RKO (cell line): ENCODE data around the gene ANLN.
A peak's percentile ranks its signal among the peaks of the same experiment; 100 is the strongest.
"Not testable (repeated sequence)": the region's sequence is repeated elsewhere in the genome, so short reads cannot be mapped to it uniquely, and the experiment has no call there.

Source experiments
- DNase-seq: peaks from one replicate; pipeline ENCODE4 v3.0.0-alpha.2; 2016; ENCODE audit warnings: low spot score

The ANLN gene

DNA sequence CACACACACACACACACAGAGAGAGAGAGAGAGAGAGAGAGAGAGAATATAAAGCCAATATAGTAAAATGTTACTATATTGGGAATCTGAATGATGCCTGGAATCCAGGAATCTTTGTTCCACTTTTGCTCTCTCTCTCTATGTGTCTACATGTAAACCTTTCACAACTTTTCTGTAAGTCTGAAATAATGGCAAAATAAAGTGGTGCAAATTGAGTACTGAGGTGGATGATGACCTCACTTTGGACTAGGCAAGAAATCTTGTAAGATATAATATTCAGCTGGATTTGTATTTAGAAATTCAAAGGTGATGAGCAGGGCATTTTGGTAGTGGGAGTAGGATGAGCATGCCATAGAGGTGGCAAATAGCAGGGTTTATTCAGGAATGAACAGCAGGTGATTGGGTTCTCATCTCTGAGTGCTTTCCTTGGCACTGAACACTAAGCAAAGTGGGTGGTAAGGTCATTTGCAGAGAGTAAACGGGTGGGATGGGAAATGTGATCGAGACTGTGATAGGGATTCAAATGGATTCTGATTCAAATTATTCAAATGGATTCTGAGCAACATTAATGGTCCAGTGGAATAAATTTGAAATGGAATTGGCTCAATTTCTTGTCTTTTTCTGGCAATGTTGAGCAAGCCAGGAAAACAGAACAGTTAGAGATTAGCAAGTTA is 9.7 kb upstream of the ANLN start:
- DNase-seq = no peak

DNA sequence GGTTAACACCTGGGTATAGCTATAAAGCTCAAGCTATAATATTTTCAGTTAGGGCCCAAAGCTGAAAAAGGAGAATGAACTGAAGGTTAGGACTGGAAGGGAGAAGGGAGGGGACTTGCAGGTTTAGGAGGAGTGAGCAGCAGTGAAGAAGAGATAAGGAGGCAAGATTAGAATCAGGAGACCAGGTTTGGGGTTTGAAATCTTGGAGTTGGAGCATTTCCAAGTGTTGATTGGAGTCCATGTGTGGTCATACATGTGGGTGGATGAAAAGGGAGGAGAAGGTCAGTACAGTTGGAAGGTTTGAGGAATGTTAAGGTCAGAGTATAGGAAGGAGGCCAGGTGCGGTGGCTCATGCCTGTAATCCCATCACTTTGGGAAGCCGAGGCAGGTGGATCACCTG is 8.6 kb upstream of the ANLN start:
- DNase-seq = no peak

GRCh38 chr7:36383284-36383683 is 6.4 kb upstream of the ANLN start:
- DNase-seq = not testable (repeated sequence)

DNA sequence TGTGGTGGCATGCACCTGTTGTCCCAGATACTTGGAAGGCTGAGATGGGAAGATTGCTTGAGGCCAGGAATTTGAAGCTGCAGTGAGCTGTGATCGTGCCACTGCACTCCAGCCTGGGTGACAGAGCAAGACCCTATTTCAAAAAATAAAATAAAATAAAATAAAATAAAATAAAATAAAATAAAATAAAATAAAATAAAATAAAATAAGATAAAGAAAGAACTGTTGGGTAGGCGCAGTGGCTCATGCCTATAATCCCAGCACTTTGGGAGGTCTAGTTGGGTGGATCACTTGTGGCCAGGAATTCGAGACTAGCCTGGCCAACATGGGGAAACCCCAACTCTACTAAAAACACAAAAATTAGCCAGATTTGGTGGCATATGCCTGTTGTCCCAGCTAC is 4.0 kb upstream of the ANLN start:
- not testable (repeated sequence) for DNase-seq

GRCh38 chr7:36387435-36388231 is 2.0 kb upstream of the ANLN start:
- DNase-seq = no peak

DNA sequence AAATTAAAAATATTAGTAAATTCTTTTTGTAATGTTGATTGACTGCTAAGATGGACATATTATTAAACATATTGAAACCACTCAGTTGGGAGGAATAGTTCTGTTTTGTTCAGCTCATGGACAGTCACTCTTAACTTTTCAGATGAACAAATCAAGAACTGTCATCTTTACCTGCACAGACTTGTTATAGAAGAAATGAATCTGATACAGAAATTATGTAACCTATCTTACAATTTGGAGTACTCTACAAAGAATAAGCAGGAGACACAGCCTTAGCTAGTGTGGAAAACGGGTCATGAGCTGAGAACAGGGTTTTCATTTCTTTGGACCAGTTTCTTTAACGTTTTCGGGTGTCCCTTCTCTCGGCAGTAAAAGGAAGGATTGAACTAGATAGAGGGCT is 1.2 kb upstream of the ANLN start:
- no peak for DNase-seq

DNA sequence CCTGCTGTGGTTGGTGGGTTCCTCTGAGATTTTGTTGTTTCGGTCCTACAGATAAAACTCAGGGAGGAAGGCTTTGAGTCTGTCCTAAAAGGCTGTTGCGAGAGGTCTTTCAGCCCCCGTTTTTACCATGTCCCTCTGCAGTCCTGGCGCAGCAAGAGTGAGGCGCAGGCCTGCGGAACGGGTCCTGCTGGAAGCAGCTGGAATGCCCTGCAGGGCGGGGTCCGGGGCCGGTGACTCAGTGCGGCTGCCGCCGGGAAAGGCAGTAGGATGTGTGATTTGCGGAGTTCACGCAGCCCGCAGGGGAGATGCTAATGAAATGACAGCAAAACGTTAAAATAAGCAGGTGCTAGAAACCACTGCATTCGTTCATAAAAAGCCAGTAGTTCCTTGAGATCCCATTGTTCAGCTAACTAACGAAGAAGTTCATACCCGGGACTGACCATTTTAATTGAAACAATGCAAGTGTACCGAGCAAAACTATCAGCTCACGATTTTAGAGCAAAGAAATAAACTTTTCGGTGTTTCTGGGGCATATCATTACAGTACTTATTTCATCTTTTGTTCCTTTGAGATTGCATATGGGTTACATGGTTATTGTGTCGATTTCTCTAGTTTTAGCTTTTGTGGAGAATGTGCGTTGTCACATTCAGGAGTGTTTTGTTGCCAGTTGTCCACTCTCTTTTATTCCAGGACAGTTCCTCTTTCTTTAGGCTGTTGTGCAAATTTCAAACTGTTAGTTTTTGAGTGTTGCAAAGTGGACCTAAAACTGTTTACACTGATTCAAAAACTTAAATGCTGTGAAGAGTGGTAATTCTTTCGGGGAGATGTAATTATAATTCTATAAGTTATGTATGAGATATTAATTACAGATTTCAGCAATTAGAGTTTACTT is 783 bp downstream of the ANLN start:
- DNase-seq = peak; percentile 95

- peak; percentile 86 for DNase-seq
Observed at GRCh38 chr7:36391436-36392198, 2.0 kb downstream of the ANLN start.

DNA sequence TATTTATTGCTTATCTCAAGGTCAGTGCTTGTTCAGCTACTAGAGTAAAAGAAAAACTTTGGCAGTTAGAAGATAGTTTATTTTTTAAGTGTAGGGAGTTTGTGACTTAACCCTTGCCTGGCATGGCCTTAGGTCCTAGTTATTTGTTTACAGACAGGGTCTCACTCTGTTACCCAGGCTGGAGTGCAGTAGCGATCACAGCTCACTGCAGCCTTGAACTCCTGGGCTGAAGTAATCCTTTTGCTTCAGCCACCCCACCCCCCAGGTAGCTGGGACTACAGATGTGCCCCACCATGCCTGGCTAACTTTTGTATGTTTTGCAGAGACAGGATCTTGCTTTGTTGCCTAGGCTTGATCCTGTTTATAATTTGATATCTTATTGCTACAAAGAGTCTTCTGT is 4.2 kb downstream of the ANLN start:
- no peak for DNase-seq

DNA sequence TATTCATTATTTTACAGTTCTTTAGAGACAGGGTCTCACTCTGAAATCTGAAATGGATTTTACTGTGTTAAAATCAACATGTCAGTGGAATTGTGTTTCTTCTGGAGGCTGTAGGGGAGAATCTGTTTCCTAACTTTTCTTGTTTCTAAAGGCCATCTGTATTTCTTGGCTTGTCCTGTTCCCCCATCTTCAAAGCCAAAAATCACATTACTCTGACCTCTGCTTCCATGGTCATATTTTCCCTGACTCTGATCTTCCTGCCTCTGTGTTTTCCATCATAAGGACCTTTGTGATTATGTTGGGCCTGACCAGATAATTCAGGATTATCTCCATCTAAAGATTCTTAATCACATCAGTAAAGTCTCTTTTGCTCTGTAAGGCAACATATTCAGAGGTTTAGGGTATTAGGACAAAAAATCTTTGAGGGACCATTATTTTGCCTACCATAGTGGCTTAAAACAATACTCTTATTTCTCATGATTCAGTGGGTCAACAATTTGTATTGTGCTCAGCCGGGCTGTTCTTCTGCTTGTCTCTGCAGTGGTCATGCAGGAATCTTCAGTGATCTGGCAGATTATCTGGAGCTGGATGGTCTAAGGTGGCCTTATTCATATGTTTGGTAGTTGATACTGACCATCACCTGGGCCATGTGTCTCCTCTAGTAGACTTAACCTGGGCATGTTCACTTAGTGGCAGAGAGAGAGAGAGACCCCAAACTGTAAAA is 5.7 kb downstream of the ANLN start:
- no peak for DNase-seq

DNA sequence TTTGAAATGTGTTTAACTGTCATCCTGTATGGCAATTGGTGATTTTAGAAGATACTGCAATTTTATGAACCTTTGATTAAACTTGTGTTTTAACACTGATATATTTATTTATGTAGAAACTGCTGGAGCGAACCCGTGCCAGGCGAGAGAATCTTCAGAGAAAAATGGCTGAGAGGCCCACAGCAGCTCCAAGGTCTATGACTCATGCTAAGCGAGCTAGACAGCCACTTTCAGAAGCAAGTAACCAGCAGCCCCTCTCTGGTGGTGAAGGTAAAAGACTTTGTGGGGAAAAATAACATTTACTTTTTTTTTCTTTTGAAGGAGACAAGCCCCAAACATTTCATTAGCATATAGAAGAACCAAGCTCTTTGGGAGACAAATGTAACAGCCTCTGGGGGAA is 6.5 kb downstream of the ANLN start:
- DNase-seq = no peak

DNA sequence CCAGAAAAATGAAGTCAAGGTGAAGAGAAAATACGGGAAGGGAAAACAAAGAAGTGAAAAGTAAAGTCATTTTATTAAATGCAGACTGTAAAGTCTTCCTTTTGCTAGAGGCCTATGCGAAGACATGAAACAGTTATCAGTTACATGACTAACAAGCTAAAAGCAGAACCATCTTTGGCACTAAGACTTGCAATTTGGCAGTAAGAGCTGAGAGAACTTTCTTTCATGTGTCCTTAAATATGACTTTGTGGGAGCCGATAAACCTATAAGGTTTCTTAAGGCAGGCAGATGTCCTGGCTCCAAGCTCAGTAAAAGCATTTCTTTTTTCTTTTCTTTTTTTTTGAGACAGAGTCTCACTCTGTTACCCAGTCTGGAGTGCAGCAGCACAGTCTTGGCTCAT is 10.4 kb downstream of the ANLN start:
- no peak for DNase-seq

GRCh38 chr7:36400606-36401005 is 10.9 kb downstream of the ANLN start:
- no peak for DNase-seq

DNA sequence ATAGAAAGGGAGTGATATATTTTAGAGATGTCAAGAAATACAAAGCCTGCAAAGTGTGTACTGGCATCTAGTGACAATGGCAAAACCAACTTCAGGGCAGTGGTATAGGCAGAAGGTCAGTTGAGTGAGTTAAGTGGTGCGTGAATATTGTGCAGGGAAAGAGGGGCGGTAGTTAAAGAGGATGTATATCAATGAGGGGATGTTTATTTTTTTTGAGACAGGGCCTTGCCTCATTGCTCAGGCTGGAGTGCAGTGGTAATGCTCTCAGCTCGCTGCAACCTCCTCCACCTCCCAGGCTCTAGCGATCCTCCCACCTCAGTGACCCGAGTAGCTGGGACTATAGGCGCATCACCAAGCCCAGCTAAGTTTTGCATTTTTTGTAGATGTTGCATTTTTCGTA is 13.8 kb downstream of the ANLN start:
- DNase-seq = no peak

DNA sequence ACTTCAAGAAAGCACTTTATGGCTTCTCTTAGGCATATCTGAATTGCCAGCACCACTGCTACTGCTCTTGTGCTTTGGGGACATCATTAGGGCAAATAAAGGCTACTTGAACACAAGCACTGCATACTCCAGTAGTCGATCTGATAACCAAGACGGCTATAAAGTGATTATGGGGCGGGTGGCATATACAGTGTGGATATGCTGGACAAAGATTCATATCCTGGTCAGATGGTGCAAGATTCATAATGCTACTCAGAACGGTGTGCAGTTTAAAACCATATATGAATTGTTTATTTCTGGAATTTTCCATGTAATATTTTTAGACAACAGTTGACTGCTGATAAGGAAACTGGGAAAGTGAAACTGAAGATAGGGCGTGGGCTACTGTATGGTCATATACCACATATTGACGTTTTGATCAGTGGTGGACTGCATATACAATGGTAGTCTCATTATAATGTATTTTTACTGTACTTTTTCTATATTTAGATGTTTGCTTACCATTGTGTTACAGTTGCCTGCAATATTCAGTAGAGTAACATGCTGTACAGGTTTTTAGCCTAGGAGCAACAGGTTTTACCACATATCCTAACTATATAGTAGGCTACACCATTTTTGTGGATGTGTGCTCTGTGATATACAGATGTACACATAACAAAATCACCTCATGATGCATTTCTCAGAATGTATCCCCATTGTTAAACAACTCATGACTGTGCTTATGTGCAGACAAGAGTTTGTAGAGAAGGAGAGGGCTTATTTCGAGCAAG is 15.2 kb downstream of the ANLN start:
- no peak for DNase-seq

DNA sequence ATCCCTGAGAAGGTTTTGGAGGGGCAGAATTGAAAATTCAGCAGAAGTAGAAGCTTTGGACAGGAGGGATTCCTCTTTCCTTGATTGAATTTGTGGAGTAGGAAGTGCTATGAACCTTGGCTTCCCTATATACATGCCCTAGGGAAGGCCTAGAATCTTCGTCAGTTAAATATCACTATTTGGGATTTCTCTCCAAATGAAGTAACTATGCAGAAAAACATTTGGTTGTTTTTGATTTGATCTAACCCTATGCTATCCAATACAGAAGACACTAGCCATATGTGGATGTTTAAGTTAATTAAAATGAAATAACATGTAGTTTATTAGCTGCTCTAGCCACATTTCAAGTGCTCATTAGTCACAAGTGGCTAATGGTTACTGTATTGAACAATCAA is 15.7 kb downstream of the ANLN start:
- DNase-seq = no peak

DNA sequence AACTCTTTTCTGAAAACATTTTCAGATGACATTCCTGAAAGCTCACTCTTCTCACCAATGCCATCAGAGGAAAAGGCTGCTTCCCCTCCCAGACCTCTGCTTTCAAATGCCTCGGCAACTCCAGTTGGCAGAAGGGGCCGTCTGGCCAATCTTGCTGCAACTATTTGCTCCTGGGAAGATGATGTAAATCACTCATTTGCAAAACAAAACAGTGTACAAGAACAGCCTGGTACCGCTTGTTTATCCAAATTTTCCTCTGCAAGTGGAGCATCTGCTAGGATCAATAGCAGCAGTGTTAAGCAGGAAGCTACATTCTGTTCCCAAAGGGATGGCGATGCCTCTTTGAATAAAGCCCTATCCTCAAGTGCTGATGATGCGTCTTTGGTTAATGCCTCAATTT is 16.5 kb downstream of the ANLN start:
- no peak for DNase-seq

GRCh38 chr7:36407636-36408550 is 18.2 kb downstream of the ANLN start:
- no peak for DNase-seq

GRCh38 chr7:36408589-36408988 is 18.9 kb downstream of the ANLN start:
- no peak for DNase-seq
